HEK293T (cell line): Measurements from ENCODE around the gene ZNF540.

Experiments used
- CTCF ChIA-PET: fragments of 350-600 bp; formaldehyde crosslinking; extraction: SDS; loops from one replicate; lab custom pipeline; 2021; ENCODE audit warnings: antibody characterized with exemption, inconsistent platforms; lab: Yijun Ruan, JAX
- POLR2A ChIA-PET: fragments of 350-600 bp; formaldehyde crosslinking; extraction: SDS; loops from one replicate; lab custom pipeline; 2020; ENCODE audit warnings: antibody characterized with exemption, inconsistent platforms; lab: Yijun Ruan, JAX
- DNase-seq: peaks from one replicate; pipeline ENCODE4 v3.0.0; 2012; ENCODE audit warnings: mixed read lengths; ENCODE audit errors: extremely low spot score
- ARNT ChIP-seq: fragments of 450-650 bp; IDR thresholded peaks from 2 replicates; pipeline ENCODE4 v1.6.1; 2017; ENCODE audit warnings: mild to moderate bottlenecking
- BHLHE40 ChIP-seq: fragments of 450-650 bp; IDR thresholded peaks from 2 replicates; pipeline ENCODE4 v1.6.1; 2016; ENCODE audit warnings: mild to moderate bottlenecking, moderate library complexity, borderline replicate concordance
- CTBP1 ChIP-seq: fragments of 450-650 bp; IDR thresholded peaks from 2 replicates; pipeline ENCODE4 v1.6.1; 2016; ENCODE audit warnings: borderline replicate concordance
- ELF4 ChIP-seq: fragments of 450-650 bp; IDR thresholded peaks from 2 replicates; pipeline ENCODE4 v1.6.1; 2017; ENCODE audit warnings: antibody characterized with exemption
- FOXA1 ChIP-seq: fragments of 450-650 bp; IDR thresholded peaks from 2 replicates; pipeline ENCODE4 v1.6.1; 2016; ENCODE audit warnings: mild to moderate bottlenecking
- FOXK2 ChIP-seq: fragments of 450-650 bp; IDR thresholded peaks from 2 replicates; pipeline ENCODE4 v1.6.1; 2016; ENCODE audit warnings: mild to moderate bottlenecking
- FOXM1 ChIP-seq: fragments of 450-650 bp; IDR thresholded peaks from 2 replicates; pipeline ENCODE4 v1.6.1; 2017; ENCODE audit warnings: mild to moderate bottlenecking, borderline replicate concordance
- HDGF ChIP-seq: fragments of 450-650 bp; IDR thresholded peaks from 2 replicates; pipeline ENCODE4 v1.6.1; 2017; ENCODE audit warnings: antibody characterized with exemption, borderline replicate concordance
- L3MBTL2 ChIP-seq: fragments of 450-650 bp; conservative IDR thresholded peaks from 2 replicates; pipeline ENCODE4 v1.6.1; 2016; ENCODE audit warnings: mild to moderate bottlenecking
- LEF1 ChIP-seq: fragments of 450-650 bp; IDR thresholded peaks from 2 replicates; pipeline ENCODE4 v1.6.1; 2017; ENCODE audit warnings: mild to moderate bottlenecking, borderline replicate concordance
- NFRKB ChIP-seq: fragments of 450-650 bp; IDR thresholded peaks from 2 replicates; pipeline ENCODE4 v1.6.1; 2016; ENCODE audit warnings: mild to moderate bottlenecking, moderate library complexity
- PKNOX1 ChIP-seq: fragments of 450-650 bp; IDR thresholded peaks from 2 replicates; pipeline ENCODE4 v1.6.1; 2016
- SP1 ChIP-seq: fragments of 450-650 bp; IDR thresholded peaks from 2 replicates; pipeline ENCODE4 v1.6.1; 2017
- SUZ12 ChIP-seq: fragments of 450-650 bp; IDR thresholded peaks from 2 replicates; pipeline ENCODE4 v1.6.1; 2016; ENCODE audit warnings: mild to moderate bottlenecking
- TARDBP ChIP-seq: fragments of 450-650 bp; IDR thresholded peaks from 2 replicates; pipeline ENCODE4 v1.6.1; 2016
- ZNF384 ChIP-seq: fragments of 450-650 bp; IDR thresholded peaks from 2 replicates; pipeline ENCODE4 v1.6.1; 2016

The ZNF540 gene

GRCh38 chr19:37572203-37572602 lies 22.5 kb upstream of the ZNF540 start:
- ChIA-PET POLR2A (no interaction called here), CTCF (no interaction called here)
- no peak for DNase-seq
- TF ChIP-seq LEF1, result no peak
- no peak for TF ChIP-seq SUZ12
- TF ChIP-seq BHLHE40, result no peak
- TF ChIP-seq TARDBP, result no peak
- no peak for TF ChIP-seq FOXA1
- TF ChIP-seq HDGF, result no peak
- no peak for TF ChIP-seq ARNT
- no peak for TF ChIP-seq ELF4
- TF ChIP-seq FOXK2, result no peak
- no peak for TF ChIP-seq PKNOX1
- TF ChIP-seq SP1, result no peak
- no peak for TF ChIP-seq FOXM1
- no peak for TF ChIP-seq NFRKB
- no peak for TF ChIP-seq CTBP1
- TF ChIP-seq ZNF384, result no peak

- DNase-seq, result no peak
- CTCF ChIA-PET, result no interaction called here
- TF ChIP-seq L3MBTL2 (no peak), ARNT (no peak), FOXM1 (no peak), LEF1 (no peak), SP1 (no peak), CTBP1 (no peak), PKNOX1 (no peak), FOXK2 (no peak), HDGF (no peak), ZNF384 (no peak)
- POLR2A ChIA-PET, result no interaction called here
Observed at GRCh38 chr19:37583340-37583739, 11.3 kb upstream of the ZNF540 start.

GRCh38 chr19:37593996-37594303 lies 726 bp upstream of the ZNF540 start:
- TF ChIP-seq FOXK2 (no peak), ARNT (no peak)
- DNase-seq, result no peak
- ChIA-PET POLR2A (interaction anchor here (1.0 to 2.5 kb wide), 10 partner anchors 10 to 516 kb away, joined by 3 to 15 read pairs (median 7); partner anchors contain the start of genes SIPA1L3, WDR87, ZFP30 and ZNF420), CTCF (no interaction called here)

GRCh38 chr19:37594982-37595382 lies 306 bp downstream of the ZNF540 start:
- DNase-seq, result no peak
- no peak for TF ChIP-seq FOXM1
- 0 out of 2 replicates have a peak, but pooled peaks have one; percentile 22 for TF ChIP-seq PKNOX1
- TF ChIP-seq L3MBTL2, result peak; percentile 11
- TF ChIP-seq TARDBP, result peak; percentile 89
- TF ChIP-seq NFRKB, result no peak
- no peak for TF ChIP-seq FOXA1
- ChIA-PET POLR2A (interaction anchor here (0.6 to 2.5 kb wide), 18 partner anchors 9 to 517 kb away, joined by 3 to 15 read pairs (median 4); partner anchors contain the start of genes SIPA1L3, WDR87, ZFP30 and ZNF420), CTCF (interaction anchor here (0.6 kb wide), 1 partner anchor 119 kb away, joined by 3 read pairs; no protein-coding TSS in a partner anchor)

GRCh38 chr19:37635076-37636056 lies 40.7 kb downstream of the ZNF540 start:
- no peak for DNase-seq
- TF ChIP-seq FOXM1, result no peak
- no peak for TF ChIP-seq CTBP1
- TF ChIP-seq HDGF, result no peak
- TF ChIP-seq NFRKB, result no peak
- TF ChIP-seq L3MBTL2, result no peak
- TF ChIP-seq ZNF384, result no peak
- TF ChIP-seq PKNOX1, result no peak
- TF ChIP-seq SP1, result no peak
- no peak for TF ChIP-seq LEF1
- no peak for TF ChIP-seq ELF4
- TF ChIP-seq FOXK2, result no peak
- no peak for TF ChIP-seq FOXA1
- no peak for TF ChIP-seq SUZ12
- TF ChIP-seq BHLHE40, result no peak
- CTCF ChIA-PET, result no interaction called here
- POLR2A ChIA-PET, result no interaction called here
